ENCODE measurements around the gene TAS2R14. TPM values are rescaled to one million over a fixed set of nuclear protein-coding genes. Genes with fewer than 3 reads are reported as not detected.

TAS2R14 gene
- total and polyA plus RNA-seq, 10 donors, result 1.6 to 10.3 (median 4.2) TPM

DNA sequence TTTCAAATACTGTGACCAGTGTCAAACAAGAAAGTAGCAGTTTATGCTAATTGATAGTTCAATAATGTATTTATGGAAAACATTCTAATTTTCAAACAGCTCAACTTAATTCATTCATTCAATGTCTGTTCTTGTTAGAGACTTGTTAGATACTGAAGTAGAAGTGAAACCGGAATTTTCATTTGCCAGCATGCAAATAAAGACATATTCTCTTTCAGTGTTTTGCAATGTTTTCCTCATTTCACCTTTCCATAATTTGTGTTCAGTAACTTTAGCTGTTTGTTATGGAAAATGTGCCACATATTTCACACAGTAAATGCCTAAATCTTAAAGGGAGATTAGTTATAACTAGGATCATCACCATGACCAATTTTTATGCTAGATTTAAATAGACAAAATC is 26.4 kb upstream of the TAS2R14 start:
- no peaks in the 10 kb centered on the region for H3K9me3 ChIP-seq
- TF ChIP-seq POLR2AphosphoS5 (IDR thresholded peaks at IDR 0.05) (no peak), POLR2A (IDR thresholded peaks at IDR 0.05) (no peak)
- TF ChIP-seq, protein P1, sequence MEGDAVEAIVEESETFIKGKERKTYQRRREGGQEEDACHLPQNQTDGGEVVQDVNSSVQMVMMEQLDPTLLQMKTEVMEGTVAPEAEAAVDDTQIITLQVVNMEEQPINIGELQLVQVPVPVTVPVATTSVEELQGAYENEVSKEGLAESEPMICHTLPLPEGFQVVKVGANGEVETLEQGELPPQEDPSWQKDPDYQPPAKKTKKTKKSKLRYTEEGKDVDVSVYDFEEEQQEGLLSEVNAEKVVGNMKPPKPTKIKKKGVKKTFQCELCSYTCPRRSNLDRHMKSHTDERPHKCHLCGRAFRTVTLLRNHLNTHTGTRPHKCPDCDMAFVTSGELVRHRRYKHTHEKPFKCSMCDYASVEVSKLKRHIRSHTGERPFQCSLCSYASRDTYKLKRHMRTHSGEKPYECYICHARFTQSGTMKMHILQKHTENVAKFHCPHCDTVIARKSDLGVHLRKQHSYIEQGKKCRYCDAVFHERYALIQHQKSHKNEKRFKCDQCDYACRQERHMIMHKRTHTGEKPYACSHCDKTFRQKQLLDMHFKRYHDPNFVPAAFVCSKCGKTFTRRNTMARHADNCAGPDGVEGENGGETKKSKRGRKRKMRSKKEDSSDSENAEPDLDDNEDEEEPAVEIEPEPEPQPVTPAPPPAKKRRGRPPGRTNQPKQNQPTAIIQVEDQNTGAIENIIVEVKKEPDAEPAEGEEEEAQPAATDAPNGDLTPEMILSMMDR (IDR thresholded peaks at IDR 0.05 in 8 of 11, conservative IDR thresholded peaks at IDR 0.05 in 3 of 11), result no peak
- peaks cover 0 to 8% (median 0%) of the 10 kb centered on the region in 6 donors for H3K36me3 ChIP-seq
- no peak overlapping the region for H3K27ac ChIP-seq
- intact Hi-C loops (cut with DNase I; ENCODE audit: low total_unique reads), result no loop called here
- no peaks in the 10 kb centered on the region for H3K27me3 ChIP-seq (replicated peaks in 1 of 7)
- peaks cover 0 to 8% (median 0%) of the 10 kb centered on the region in 6 donors for H3K4me1 ChIP-seq
- DNase-seq, result no peak
- 90 to 100% (median 92%) methylated on average over 1 of the region's 1 CpG for WGBS, 5 donors
- no peak overlapping the region for H3K4me3 ChIP-seq

- Histone ChIP-seq H3K4me1 (peaks cover 0 to 18% (median 0%) of the 10 kb centered on the region in 6 donors), H3K4me3 (no peak overlapping the region), H3K9me3 (peaks cover 0 to 22% (median 7%) of the 10 kb centered on the region in 8 donors), H3K27me3 (replicated peaks in 1 of 7) (no peaks in the 10 kb centered on the region), H3K27ac (no peak overlapping the region), H3K36me3 (no peaks in the 10 kb centered on the region)
- WGBS, 5 donors, result 43 to 57% (median 48%) methylated on average over 4 of the region's 4 CpGs
- TF ChIP-seq POLR2A (IDR thresholded peaks at IDR 0.05) (no peak), POLR2AphosphoS5 (IDR thresholded peaks at IDR 0.05) (no peak)
- TF ChIP-seq, protein P1 (IDR thresholded peaks at IDR 0.05 in 8 of 11, conservative IDR thresholded peaks at IDR 0.05 in 3 of 11), result no peak
- no peak for DNase-seq
- intact Hi-C loops (cut with DNase I; ENCODE audit: low total_unique reads), result no loop called here
Observed at GRCh38 chr12:10960211-10960610, 21.1 kb upstream of the TAS2R14 start.

GRCh38 chr12:10959804-10960203 is 20.7 kb upstream of the TAS2R14 start:
- 86 to 97% (median 95%) methylated on average over 2 of the region's 2 CpGs for WGBS, 5 donors
- no peak overlapping the region for H3K27ac ChIP-seq
- intact Hi-C loops (cut with DNase I; ENCODE audit: low total_unique reads), result no loop called here

GRCh38 chr12:10957741-10958140 is 18.7 kb upstream of the TAS2R14 start:
- intact Hi-C loops (cut with DNase I; ENCODE audit: low total_unique reads), result no loop called here
- Histone ChIP-seq H3K27ac (no peak overlapping the region), H3K9me3 (peaks cover 0 to 32% (median 10%) of the 10 kb centered on the region in 8 donors), H3K36me3 (no peaks in the 10 kb centered on the region), H3K4me1 (peaks cover 0 to 18% (median 0%) of the 10 kb centered on the region in 6 donors), H3K27me3 (replicated peaks in 1 of 7) (no peaks in the 10 kb centered on the region), H3K4me3 (no peak overlapping the region)
- TF ChIP-seq POLR2AphosphoS5 (IDR thresholded peaks at IDR 0.05), result no peak
- TF ChIP-seq, protein P1 (IDR thresholded peaks at IDR 0.05 in 8 of 11, conservative IDR thresholded peaks at IDR 0.05 in 3 of 11), result no peak
- TF ChIP-seq POLR2A (IDR thresholded peaks at IDR 0.05), result no peak
- no peak for DNase-seq

More at GRCh38 chr12:10959804-10960203, 20.7 kb upstream of the TAS2R14 start:
- TF ChIP-seq POLR2AphosphoS5 (IDR thresholded peaks at IDR 0.05) (no peak), POLR2A (IDR thresholded peaks at IDR 0.05) (no peak)
- TF ChIP-seq, protein P1 (IDR thresholded peaks at IDR 0.05 in 8 of 11, conservative IDR thresholded peaks at IDR 0.05 in 3 of 11), result no peak
- Histone ChIP-seq H3K4me3 (no peak overlapping the region), H3K4me1 (peaks cover 0 to 18% (median 0%) of the 10 kb centered on the region in 6 donors), H3K9me3 (peaks cover 0 to 27% (median 10%) of the 10 kb centered on the region in 8 donors), H3K27me3 (replicated peaks in 1 of 7) (no peaks in the 10 kb centered on the region), H3K36me3 (no peaks in the 10 kb centered on the region)
- no peak for DNase-seq
